Measurements from ENCODE around the gene GRK4.

Gene GRK4

DNA sequence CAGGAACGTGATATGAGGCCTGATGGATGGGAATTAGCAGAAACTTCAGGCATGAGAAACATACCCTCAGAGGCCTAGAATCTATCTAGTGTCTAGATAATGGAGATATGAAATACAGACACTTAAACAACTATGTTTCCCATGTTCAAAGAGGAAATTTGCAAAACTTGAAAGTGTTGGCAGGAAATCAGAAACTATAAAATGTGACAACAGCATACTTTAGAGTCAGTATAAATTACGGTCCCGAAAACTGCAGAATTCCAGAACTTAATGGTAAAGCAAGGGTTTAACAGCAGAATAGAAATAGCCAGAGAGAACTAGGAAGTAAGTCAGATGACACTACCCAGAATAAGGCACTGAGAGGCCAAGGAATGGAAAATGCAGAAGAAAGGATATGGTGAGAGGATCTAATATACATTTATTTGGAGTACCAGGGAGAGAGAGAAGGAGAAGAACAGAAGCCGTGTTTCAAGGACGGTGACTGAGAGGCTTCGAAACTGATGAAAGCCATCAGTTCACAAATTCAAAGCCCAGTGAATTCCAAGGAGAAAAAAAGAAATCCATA lies 103.5 kb downstream of the GRK4 start:
- in situ Hi-C loops (cut with HindIII; ENCODE audit: low sequenced_read_pairs): no loop called here

DNA sequence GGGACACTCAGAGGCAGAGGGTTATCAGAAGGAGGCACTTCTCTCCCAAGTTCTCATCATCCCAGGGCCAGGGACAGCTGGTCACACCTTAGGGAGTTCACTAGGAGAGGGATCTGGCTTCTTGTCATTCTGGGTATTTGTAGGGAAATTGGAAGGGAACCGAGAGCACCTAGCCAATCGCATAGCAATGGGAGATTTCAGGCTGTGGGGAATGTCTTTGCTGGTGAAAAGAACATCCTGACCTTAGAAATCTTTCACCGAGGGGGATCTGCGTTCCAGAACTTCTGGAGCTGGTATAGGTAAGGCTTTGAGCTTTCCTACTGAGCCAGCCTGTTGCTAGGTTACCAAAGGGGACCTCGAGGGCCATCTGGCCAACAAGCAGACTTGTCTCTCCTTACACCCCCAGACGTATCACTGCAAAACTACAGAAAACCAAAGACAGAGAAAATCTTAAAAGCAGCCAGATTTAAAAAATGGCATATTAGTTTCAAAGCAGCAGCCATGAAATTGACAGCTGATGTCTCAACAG lies 104.2 kb downstream of the GRK4 start:
- in situ Hi-C loops (cut with HindIII; ENCODE audit: low sequenced_read_pairs): no loop called here

DNA sequence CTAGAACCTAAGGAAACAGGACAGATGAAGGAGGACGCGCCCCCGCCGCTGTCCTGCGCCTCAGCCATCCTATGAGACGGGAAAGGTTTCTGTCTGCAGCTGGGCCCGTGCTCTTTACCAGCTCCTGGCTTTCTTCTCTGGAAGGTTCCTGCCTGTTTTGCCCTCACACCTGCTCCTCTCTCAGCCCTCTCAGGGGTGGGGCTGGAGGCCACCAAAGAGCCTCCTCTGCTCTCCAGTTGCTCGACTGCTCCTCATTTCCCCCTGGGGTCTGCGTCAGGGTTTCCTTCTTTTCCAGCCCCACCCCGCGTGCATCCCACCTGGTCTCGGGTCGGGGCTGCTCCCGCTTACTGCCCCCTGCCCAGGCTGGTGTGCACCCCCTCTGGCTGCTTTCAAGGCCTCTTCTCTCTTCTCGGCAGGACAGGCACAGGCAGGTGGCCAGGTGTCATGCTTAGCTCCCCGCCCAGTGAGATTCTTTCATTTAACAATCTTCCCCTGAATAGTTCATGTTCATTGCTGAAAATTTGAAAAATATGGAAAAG lies 106.4 kb downstream of the GRK4 start:
- in situ Hi-C loops (cut with HindIII; ENCODE audit: low sequenced_read_pairs): no loop called here

GRCh38 chr4:3070709-3071500 lies 107.5 kb downstream of the GRK4 start:
- in situ Hi-C loops (cut with HindIII; ENCODE audit: low sequenced_read_pairs): no loop called here

DNA sequence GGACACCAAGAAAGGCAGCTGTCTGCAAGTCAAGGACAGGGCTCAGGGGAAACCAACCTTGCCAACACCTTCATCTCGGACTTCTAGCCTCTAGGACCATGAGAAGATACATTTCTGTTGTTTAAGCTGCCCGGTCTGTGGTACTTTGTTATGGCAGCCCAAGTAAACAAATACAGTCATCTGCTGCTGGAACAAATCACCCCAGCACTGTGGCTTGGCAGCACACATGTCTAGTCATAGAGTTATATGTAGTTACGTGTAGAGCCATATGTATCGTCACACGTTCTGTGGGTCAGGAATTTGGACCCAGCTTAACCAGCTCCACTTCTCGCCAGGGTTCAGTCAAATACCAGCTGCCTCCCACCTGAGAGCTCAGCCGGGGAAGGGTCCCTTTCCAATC lies 108.4 kb downstream of the GRK4 start:
- in situ Hi-C loops (cut with HindIII; ENCODE audit: low sequenced_read_pairs): no loop called here

DNA sequence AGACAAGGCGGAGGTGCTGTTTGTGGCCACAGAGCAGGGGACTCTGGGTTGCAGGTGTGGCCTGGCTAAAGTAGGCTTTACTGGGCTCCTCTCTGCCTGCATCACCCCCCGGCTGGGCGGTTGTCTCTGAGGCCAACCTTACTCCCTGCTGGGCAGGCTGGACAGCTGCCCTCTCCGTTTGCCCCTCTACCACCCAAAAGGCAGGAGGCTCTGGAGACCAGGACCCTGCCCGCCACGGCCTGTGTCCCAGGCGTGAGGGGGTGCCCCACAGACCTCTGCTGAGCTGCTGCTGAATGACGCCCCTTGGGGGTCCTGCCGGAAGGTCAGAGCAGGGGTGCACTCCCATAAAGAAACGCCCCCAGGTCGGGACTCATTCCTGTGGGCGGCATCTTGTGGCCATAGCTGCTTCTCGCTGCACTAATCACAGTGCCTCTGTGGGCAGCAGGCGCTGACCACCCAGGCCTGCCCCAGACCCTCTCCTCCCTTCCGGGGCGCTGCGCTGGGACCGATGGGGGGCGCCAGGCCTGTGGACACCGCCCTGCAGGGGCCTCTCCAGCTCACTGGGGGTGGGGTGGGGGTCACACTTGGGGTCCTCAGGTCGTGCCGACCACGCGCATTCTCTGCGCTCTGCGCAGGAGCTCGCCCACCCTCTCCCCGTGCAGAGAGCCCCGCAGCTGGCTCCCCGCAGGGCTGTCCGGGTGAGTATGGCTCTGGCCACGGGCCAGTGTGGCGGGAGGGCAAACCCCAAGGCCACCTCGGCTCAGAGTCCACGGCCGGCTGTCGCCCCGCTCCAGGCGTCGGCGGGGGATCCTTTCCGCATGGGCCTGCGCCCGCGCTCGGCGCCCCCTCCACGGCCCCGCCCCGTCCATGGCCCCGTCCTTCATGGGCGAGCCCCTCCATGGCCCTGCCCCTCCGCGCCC lies 110.0 kb downstream of the GRK4 start:
- in situ Hi-C loops (cut with HindIII; ENCODE audit: low sequenced_read_pairs): no loop called here

- in situ Hi-C loops (cut with HindIII; ENCODE audit: low sequenced_read_pairs): no loop called here
Observed at GRCh38 chr4:3074078-3074845, 110.9 kb downstream of the GRK4 start, which contains the start of the genes HTT and HTT-AS. TSS of gene HTT (plus strand) at chr4:3074681. CDS start at chr4:3074826, 145 bp downstream. TSS of gene HTT-AS (minus strand) at chr4:3074538.

DNA sequence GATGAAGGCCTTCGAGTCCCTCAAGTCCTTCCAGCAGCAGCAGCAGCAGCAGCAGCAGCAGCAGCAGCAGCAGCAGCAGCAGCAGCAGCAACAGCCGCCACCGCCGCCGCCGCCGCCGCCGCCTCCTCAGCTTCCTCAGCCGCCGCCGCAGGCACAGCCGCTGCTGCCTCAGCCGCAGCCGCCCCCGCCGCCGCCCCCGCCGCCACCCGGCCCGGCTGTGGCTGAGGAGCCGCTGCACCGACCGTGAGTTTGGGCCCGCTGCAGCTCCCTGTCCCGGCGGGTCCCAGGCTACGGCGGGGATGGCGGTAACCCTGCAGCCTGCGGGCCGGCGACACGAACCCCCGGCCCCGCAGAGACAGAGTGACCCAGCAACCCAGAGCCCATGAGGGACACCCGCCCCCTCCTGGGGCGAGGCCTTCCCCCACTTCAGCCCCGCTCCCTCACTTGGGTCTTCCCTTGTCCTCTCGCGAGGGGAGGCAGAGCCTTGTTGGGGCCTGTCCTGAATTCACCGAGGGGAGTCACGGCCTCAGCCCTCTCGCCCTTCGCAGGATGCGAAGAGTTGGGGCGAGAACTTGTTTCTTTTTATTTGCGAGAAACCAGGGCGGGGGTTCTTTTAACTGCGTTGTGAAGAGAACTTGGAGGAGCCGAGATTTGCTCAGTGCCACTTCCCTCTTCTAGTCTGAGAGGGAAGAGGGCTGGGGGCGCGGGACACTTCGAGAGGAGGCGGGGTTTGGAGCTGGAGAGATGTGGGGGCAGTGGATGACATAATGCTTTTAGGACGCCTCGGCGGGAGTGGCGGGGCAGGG lies 111.7 kb downstream of the GRK4 start:
- in situ Hi-C loops (cut with HindIII; ENCODE audit: low sequenced_read_pairs): no loop called here

DNA sequence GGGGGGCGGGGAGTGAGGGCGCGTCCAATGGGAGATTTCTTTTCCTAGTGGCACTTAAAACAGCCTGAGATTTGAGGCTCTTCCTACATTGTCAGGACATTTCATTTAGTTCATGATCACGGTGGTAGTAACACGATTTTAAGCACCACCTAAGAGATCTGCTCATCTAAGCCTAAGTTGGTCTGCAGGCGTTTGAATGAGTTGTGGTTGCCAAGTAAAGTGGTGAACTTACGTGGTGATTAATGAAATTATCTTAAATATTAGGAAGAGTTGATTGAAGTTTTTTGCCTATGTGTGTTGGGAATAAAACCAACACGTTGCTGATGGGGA lies 112.2 kb downstream of the GRK4 start:
- in situ Hi-C loops (cut with HindIII; ENCODE audit: low sequenced_read_pairs): no loop called here

- in situ Hi-C loops (cut with HindIII; ENCODE audit: low sequenced_read_pairs): no loop called here
Observed at GRCh38 chr4:3077796-3078195, 114.4 kb downstream of the GRK4 start.

- in situ Hi-C loops (cut with HindIII; ENCODE audit: low sequenced_read_pairs): no loop called here
Observed at GRCh38 chr4:3079694-3080123, 116.3 kb downstream of the GRK4 start.

DNA sequence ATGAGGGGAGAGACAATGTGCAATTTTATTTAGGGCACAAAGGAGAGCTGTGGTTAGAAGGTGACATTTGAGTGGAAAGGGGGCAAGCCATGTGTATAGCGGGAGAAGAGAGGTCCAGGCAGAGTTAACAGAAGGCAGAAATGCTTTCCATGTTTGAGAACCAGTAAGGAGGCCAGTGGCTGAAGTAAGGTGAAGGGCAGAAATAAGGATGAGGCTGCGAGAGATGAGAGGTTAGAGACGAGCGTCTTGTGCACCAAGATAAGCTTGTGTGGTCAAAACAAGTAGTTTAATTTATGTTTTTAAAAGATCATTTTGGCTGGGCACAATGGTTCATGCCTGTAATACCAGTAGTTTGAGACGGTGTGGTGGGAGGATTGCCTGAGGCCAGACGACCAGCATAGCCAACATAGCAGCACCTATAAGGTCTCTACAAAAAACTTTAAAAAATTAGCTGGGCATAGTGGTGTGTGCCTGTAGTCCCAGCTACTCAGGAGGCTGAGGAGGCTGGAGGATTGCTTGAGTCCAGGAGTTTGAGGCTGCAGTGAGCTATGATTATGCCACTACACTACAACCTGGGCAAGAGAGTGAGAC lies 119.6 kb downstream of the GRK4 start:
- in situ Hi-C loops (cut with HindIII; ENCODE audit: low sequenced_read_pairs): no loop called here

- in situ Hi-C loops (cut with HindIII; ENCODE audit: low sequenced_read_pairs): no loop called here
Observed at GRCh38 chr4:3083732-3084131, 120.4 kb downstream of the GRK4 start.

DNA sequence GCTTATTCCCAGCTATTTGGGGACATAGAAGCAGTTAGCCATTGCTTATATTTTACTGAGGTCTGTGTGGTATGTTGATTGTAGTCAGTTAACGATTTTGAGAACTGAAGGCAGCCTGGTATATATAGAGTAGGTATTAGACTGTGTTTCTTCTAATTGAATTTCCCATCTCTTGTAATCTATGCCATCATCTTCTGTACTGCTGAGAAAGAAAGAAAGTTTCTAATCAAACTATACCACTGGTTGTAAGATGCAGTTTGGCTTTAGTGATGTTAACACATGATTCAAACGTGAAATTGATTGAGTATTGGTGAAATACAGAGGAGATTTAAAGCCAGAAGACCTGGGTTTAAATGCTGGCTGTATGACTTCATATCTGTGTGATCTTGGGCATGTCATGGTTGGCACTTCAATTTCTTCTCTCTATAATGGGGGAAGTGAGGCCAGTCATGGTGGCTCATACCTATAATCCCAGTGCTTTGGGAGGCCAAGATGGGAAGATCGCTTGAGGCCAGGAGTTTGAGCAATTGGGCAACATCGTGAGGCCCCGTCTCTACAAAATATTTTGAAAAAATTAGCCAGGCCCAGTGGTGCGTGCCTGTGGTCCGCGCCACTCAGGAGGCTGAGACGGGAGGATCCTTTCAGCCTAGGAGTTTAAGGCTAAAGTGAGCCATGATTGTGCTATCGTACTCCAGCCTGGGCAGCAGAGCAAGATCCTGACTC lies 122.7 kb downstream of the GRK4 start:
- in situ Hi-C loops (cut with HindIII; ENCODE audit: low sequenced_read_pairs): no loop called here

GRCh38 chr4:3087115-3087797 lies 123.9 kb downstream of the GRK4 start:
- in situ Hi-C loops (cut with HindIII; ENCODE audit: low sequenced_read_pairs): no loop called here
